MCF 10A (cell line): ENCODE data around the gene HSD17B7. TPM values are rescaled to one million over a fixed set of nuclear protein-coding genes. Genes with fewer than 3 reads are reported as not detected.

Source experiments
- BruUV-seq: library from RNA; stranded (reverse); fragments of 400-500 nt; replicated peaks from 2 replicates; lab custom pipeline; 2021; lab: Mats Ljungman, UMichigan
- CTCF ChIA-PET: fragments of 300-600 bp; sonication (Branson Sonifier 250); formaldehyde crosslinking; extraction: SDS; loops from one replicate; lab custom pipeline; 2021; ENCODE audit warnings: antibody characterized with exemption, inconsistent platforms; lab: Yijun Ruan, JAX
- POLR2A ChIA-PET: fragments of 300-600, 350-650 bp; sonication (Branson Sonifier 250); formaldehyde crosslinking; extraction: SDS; loops from one replicate; lab custom pipeline; 2020; ENCODE audit warnings: antibody characterized with exemption, inconsistent platforms; lab: Yijun Ruan, JAX
- DNase-seq: peaks from one replicate; pipeline ENCODE4 v3.0.0-alpha.2; 2018; ENCODE audit not compliant: unreplicated experiment
- H3K27ac Mint-ChIP-seq: one replicate; pipeline ENCODE4 v1.8.0; 2022; ENCODE audit warnings: mild to moderate bottlenecking, low read depth, mixed read lengths; ENCODE audit not compliant: unreplicated experiment
- H3K27me3 Mint-ChIP-seq: one replicate; pipeline ENCODE4 v1.8.0; 2022; ENCODE audit warnings: mixed read lengths; ENCODE audit not compliant: insufficient read depth, unreplicated experiment
- H3K36me3 Mint-ChIP-seq: one replicate; pipeline ENCODE4 v1.8.0; 2022; ENCODE audit warnings: mild to moderate bottlenecking, moderate library complexity, mixed read lengths; ENCODE audit not compliant: insufficient read depth, unreplicated experiment
- H3K4me1 Mint-ChIP-seq: one replicate; pipeline ENCODE4 v1.8.0; 2022; ENCODE audit warnings: mixed read lengths; ENCODE audit not compliant: insufficient read depth, unreplicated experiment
- H3K4me3 Mint-ChIP-seq: one replicate; pipeline ENCODE4 v1.8.0; 2022; ENCODE audit warnings: mild to moderate bottlenecking, moderate library complexity, mixed read lengths; ENCODE audit not compliant: unreplicated experiment
- H3K9me3 Mint-ChIP-seq: one replicate; pipeline ENCODE4 v1.8.0; 2022; ENCODE audit warnings: mixed read lengths; ENCODE audit not compliant: unreplicated experiment
- intact Hi-C: fragments of 100-400 bp; cut with micrococcal nuclease; formaldehyde crosslinking; loops from 2 replicates; pipeline ENCODE4 v1.14.1; 2022
- total RNA-seq: library from RNA; stranded (reverse); gene quantifications from 2 replicates; pipeline ENCODE4 v1.2.3, GENCODE V29; 2022
- TF ChIP-seq, protein P1 (sequence below): fragments of 200-600 bp; IDR thresholded peaks from one replicate; pipeline ENCODE4 v1.8.0; 2022; ENCODE audit warnings: antibody characterized with exemption, mild to moderate bottlenecking; ENCODE audit not compliant: unreplicated experiment

The HSD17B7 gene
- total RNA-seq, 1 experiment from 2014 or later, result 15.5 TPM

DNA sequence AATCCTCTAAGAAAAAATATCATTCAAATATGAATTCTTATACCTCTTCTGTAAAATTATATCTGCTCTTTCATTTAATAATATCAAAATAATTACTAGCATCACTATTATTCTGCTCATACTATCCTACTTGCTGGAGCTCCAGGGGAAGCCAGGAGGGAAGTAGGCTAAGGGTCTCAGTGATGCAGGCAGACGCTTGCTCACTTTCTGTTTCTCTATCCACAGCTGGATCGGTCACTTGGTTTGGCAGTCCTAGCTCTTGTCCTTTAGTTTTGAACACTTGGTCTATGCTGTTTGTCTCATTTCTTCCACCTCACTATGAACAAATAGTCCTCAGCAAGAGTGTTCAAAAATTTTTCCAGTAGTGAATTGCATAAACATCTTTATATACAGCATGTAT lies 59.2 kb downstream of the HSD17B7 start:
- no peak overlapping the region for H3K27ac Mint-ChIP-seq
- intact Hi-C loops, result loop anchor here (5.0 kb wide), 1 partner anchor 678 kb away; no protein-coding TSS in a partner anchor
- BruUV-seq, result no TSS peak
- DNase-seq, result no peak
- H3K9me3 Mint-ChIP-seq, result no peaks in the 10 kb centered on the region
- H3K4me1 Mint-ChIP-seq, result peaks cover 7% of the 10 kb centered on the region
- POLR2A ChIA-PET, result no interaction called here
- H3K27me3 Mint-ChIP-seq, result peaks cover 30% of the 10 kb centered on the region
- CTCF ChIA-PET, result interaction anchor here (0.5 to 6.0 kb wide), 16 partner anchors 11 to 1423 kb away, joined by 3 to 107 read pairs (median 7); partner anchors contain the start of gene CCDC190
- TF ChIP-seq, protein P1, sequence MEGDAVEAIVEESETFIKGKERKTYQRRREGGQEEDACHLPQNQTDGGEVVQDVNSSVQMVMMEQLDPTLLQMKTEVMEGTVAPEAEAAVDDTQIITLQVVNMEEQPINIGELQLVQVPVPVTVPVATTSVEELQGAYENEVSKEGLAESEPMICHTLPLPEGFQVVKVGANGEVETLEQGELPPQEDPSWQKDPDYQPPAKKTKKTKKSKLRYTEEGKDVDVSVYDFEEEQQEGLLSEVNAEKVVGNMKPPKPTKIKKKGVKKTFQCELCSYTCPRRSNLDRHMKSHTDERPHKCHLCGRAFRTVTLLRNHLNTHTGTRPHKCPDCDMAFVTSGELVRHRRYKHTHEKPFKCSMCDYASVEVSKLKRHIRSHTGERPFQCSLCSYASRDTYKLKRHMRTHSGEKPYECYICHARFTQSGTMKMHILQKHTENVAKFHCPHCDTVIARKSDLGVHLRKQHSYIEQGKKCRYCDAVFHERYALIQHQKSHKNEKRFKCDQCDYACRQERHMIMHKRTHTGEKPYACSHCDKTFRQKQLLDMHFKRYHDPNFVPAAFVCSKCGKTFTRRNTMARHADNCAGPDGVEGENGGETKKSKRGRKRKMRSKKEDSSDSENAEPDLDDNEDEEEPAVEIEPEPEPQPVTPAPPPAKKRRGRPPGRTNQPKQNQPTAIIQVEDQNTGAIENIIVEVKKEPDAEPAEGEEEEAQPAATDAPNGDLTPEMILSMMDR, result no peak
- H3K4me3 Mint-ChIP-seq, result no peak overlapping the region
- H3K36me3 Mint-ChIP-seq, result no peaks in the 10 kb centered on the region

DNA sequence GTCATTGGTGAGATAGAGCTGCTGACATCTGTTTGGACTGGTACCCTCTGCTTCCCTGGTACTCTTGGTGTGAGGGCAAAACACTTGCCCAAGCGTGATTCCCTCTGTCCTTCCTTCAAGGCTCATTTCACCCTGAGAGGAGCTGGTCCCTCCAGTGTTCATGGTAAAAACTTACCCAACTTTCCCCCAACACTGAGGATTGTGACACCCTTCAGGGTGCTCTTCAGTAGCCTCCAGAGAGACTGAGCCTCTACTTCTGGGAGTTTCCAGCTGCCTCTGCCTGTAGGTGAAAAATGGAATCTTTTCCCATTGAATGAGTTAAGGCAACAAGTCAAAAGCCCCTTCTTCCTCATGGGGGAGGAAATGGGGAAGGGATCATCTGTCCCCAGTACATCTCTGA lies 60.8 kb downstream of the HSD17B7 start:
- Mint-ChIP-seq H3K9me3 (no peaks in the 10 kb centered on the region), H3K27me3 (peaks cover 30% of the 10 kb centered on the region), H3K27ac (no peak overlapping the region), H3K4me1 (peaks cover 23% of the 10 kb centered on the region), H3K4me3 (no peak overlapping the region), H3K36me3 (no peaks in the 10 kb centered on the region)
- no peak for DNase-seq
- ChIA-PET POLR2A (no interaction called here), CTCF (interaction anchor here (0.6 to 5.1 kb wide), 9 partner anchors 11 to 507 kb away, joined by 3 to 110 read pairs (median 3); partner anchors contain the start of genes CCDC190 and DDR2)
- no TSS peak for BruUV-seq
- intact Hi-C loops, result no loop called here
- TF ChIP-seq, protein P1, result no peak

GRCh38 chr1:162854245-162854882 lies 63.9 kb downstream of the HSD17B7 start:
- Mint-ChIP-seq H3K4me1 (peaks cover 32% of the 10 kb centered on the region), H3K27ac (no peak overlapping the region), H3K9me3 (no peaks in the 10 kb centered on the region), H3K36me3 (no peaks in the 10 kb centered on the region), H3K4me3 (no peak overlapping the region), H3K27me3 (peaks cover 33% of the 10 kb centered on the region)
- DNase-seq, result peak; percentile 88
- TF ChIP-seq, protein P1, result peak; percentile 71
- no TSS peak for BruUV-seq
- ChIA-PET POLR2A (interaction anchor here (0.9 to 1.8 kb wide), 5 partner anchors 10 to 467 kb away, joined by 3 to 7 read pairs (median 4); no protein-coding TSS in a partner anchor), CTCF (interaction anchor here (0.5 to 5.1 kb wide), 67 partner anchors 8 to 1921 kb away, joined by 3 to 110 read pairs (median 5); partner anchors contain the start of genes CCDC190 and RGS4)
- intact Hi-C loops, result loop anchor here (1.0 to 2.0 kb wide), 4 partner anchors 24 to 462 kb away; no protein-coding TSS in a partner anchor

DNA sequence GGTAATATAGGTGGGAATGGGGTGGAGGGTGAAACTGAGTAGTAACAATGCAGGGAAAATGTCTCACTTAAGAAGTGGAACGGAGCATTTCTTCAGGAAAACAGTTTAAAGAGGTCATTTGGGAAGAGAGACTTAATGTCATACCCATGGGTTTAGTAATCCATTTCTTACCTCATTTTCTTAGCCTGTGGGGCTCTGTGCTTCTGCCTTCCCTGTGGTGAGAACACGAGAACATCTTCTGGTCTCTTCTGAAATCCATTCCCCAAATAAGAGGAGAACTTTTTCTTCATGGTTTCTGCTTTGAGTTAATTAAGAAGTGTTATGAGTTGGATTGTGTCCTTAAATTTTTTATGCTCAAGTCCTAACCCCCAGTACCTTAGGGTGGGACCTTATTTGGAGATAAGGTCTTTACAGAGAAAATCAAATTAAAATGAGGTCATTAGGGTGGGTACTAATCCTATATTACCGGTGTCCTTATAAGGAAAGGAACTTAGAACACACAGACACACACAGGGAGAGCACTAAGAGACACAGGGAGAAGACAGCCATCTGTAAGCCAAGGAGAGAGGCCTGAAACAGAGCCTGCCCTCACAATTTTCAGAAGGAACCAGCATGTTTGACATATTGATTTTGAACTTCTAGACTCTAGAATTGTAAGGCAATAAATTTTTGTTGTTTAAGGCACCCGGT lies 65.1 kb downstream of the HSD17B7 start:
- Mint-ChIP-seq H3K27me3 (peaks cover 45% of the 10 kb centered on the region), H3K27ac (peak overlapping the region; percentile 61), H3K4me1 (peaks cover 32% of the 10 kb centered on the region), H3K9me3 (no peaks in the 10 kb centered on the region), H3K36me3 (no peaks in the 10 kb centered on the region), H3K4me3 (no peak overlapping the region)
- TF ChIP-seq, protein P1, result no peak
- BruUV-seq, result no TSS peak
- ChIA-PET POLR2A (interaction anchor here (0.6 to 1.8 kb wide), 4 partner anchors 9 to 243 kb away, joined by 3 to 4 read pairs (median 3); no protein-coding TSS in a partner anchor), CTCF (interaction anchor here (0.5 to 9.7 kb wide), 13 partner anchors 7 to 1052 kb away, joined by 3 to 110 read pairs (median 19); partner anchors contain the start of gene CCDC190)
- peak; percentile 69 for DNase-seq
- intact Hi-C loops, result loop anchor here (2.0 kb wide), 1 partner anchor 217 kb away; no protein-coding TSS in a partner anchor
